HepG2 (cell line): ENCODE measurements around the gene POU4F3. TPM values are rescaled to one million over a fixed set of nuclear protein-coding genes. Genes with fewer than 3 reads are reported as not detected.

Source experiments
- ATAC-seq: fragments of 200-7000 bp; cut with Tn5 transposase; 3 replicates; pipeline ENCODE4 v1.9.1; 2020; ENCODE audit warnings: mild to moderate bottlenecking, moderate library complexity
- BruUV-seq: library from RNA; stranded (reverse); fragments of 400-500 nt; replicated peaks from 2 replicates; lab custom pipeline; 2021; lab: Mats Ljungman, UMichigan
- CTCF ChIA-PET: fragments of 300-600 bp; formaldehyde crosslinking; extraction: SDS; loops from one replicate; lab custom pipeline; 2021; ENCODE audit warnings: low total read pairs, inconsistent platforms, low intra/inter-chr PET ratio; lab: Yijun Ruan, JAX
- POLR2A ChIA-PET: fragments of 350-600 bp; sonication (Branson Sonifier 250); formaldehyde crosslinking; loops from one replicate; lab custom pipeline; 2020; ENCODE audit warnings: antibody characterized with exemption, inconsistent platforms; lab: Yijun Ruan, JAX
- DNase-seq: peaks from one replicate; pipeline ENCODE4 v3.0.0-alpha.2; 2015; ENCODE audit warnings: low spot score
- FAIRE-seq: peaks from 3 replicates; lab custom pipeline; 2011; peaks lifted over from hg19 to GRCh38; lab: Jason Lieb, UNC
- H2AFZ ChIP-seq: one replicate; pipeline ENCODE4 v1.6.1; 2011; ENCODE audit warnings: low read length, inconsistent platforms
- H3K27ac ChIP-seq: fragments of 300-600 bp; 3 replicates; pipeline ENCODE4 v1.8.0; 2011; ENCODE audit warnings: mixed run types, mild to moderate bottlenecking, mixed read lengths, low read length, inconsistent platforms; ENCODE audit not compliant: insufficient read depth; ENCODE audit errors: extremely low read length
- H3K27me3 ChIP-seq, 2 experiments: fragments of 200-600 bp in 1 of 2; 2 replicates in 1 of 2; 3 replicates in 1 of 2; pipeline versions ENCODE4 v1.6.0 to v1.8.0; 2011; ENCODE audit warnings: low read length in 2 of 2, mild to moderate bottlenecking in 2 of 2, moderate library complexity in 2 of 2, inconsistent platforms in 1 of 2; ENCODE audit not compliant: insufficient read depth in 2 of 2, control insufficient read depth in 1 of 2
- H3K36me3 ChIP-seq, 2 experiments: fragments of 200-600 bp in 1 of 2; replicated peaks in 1 of 2; 2 replicates in 1 of 2; 3 replicates in 1 of 2; pipeline versions ENCODE4 v1.5.1 to v1.8.0; 2011; ENCODE audit warnings: low read length in 2 of 2, inconsistent platforms in 1 of 2; ENCODE audit not compliant: insufficient read depth in 2 of 2, control insufficient read depth in 1 of 2
- H3K4me1 ChIP-seq: 2 replicates; pipeline ENCODE4 v1.5.1; 2012; ENCODE audit warnings: low read length, inconsistent platforms; ENCODE audit not compliant: insufficient read depth
- H3K4me2 ChIP-seq: 2 replicates; pipeline ENCODE4 v1.6.0; 2011; ENCODE audit warnings: low read depth, low read length, inconsistent platforms
- H3K4me3 ChIP-seq, 3 experiments: fragments of 200-600 bp in 1 of 3; sonication (generic), shearing (Covaris generic) in 1 of 3; replicated peaks in 1 of 3; 2 replicates each; pipeline ENCODE4 v1.5.1; 2011 to 2016; ENCODE audit warnings: low read length in 3 of 3, inconsistent platforms in 2 of 3, low read depth in 2 of 3, mild to moderate bottlenecking in 2 of 3, control low read depth in 1 of 3, mixed read lengths in 1 of 3; ENCODE audit not compliant: insufficient read depth in 1 of 3
- H3K79me2 ChIP-seq: one replicate; pipeline ENCODE4 v1.6.1; 2011; ENCODE audit warnings: low read length, inconsistent platforms; ENCODE audit not compliant: insufficient read depth
- H3K9ac ChIP-seq: 2 replicates; pipeline ENCODE4 v1.6.0; 2011; ENCODE audit warnings: mild to moderate bottlenecking, low read depth, low read length, inconsistent platforms; ENCODE audit not compliant: insufficient read depth
- H3K9me3 ChIP-seq: 2 replicates; pipeline ENCODE4 v1.5.1; 2012; ENCODE audit warnings: mild to moderate bottlenecking, low read length
- H4K20me1 ChIP-seq: 2 replicates; pipeline ENCODE4 v1.6.0; 2011; ENCODE audit warnings: inconsistent platforms, mild to moderate bottlenecking, low read length, moderate library complexity; ENCODE audit not compliant: insufficient read depth
- AKAP8 ChIP-seq: sonication (generic); formaldehyde crosslinking; IDR thresholded peaks from 2 replicates; pipeline ENCODE4 v1.5.1; 2020; ENCODE audit warnings: mild to moderate bottlenecking, missing genetic modification reagents
- HNRNPH1 ChIP-seq: fragments of 200-400 bp; formaldehyde crosslinking; optimal IDR thresholded peaks from 2 replicates; pipeline ENCODE3; 2017; ENCODE audit warnings: mild to moderate bottlenecking, low read depth, low read length
- RELA ChIP-seq: sonication (generic); formaldehyde crosslinking; IDR thresholded peaks from 2 replicates; pipeline ENCODE4 v1.4.0; 2020; ENCODE audit warnings: missing genetic modification reagents
- SMAD3 ChIP-seq: sonication (generic); formaldehyde crosslinking; IDR thresholded peaks from 2 replicates; pipeline ENCODE4 v1.4.0; 2020; ENCODE audit warnings: missing genetic modification reagents
- ZNF430 ChIP-seq: sonication (generic); formaldehyde crosslinking; IDR thresholded peaks from 2 replicates; pipeline ENCODE4 v1.9.0; 2021; ENCODE audit warnings: mild to moderate bottlenecking, missing genetic modification reagents
- ZNF652 ChIP-seq: IDR thresholded peaks from 2 replicates; pipeline ENCODE4 v1.6.1; 2016; ENCODE audit warnings: low read depth, borderline replicate concordance
- ZNF891 ChIP-seq: sonication (generic); formaldehyde crosslinking; IDR thresholded peaks from 2 replicates; pipeline ENCODE4 v1.5.0; 2020; ENCODE audit warnings: mild to moderate bottlenecking, missing genetic modification reagents
- ZSCAN9 ChIP-seq: IDR thresholded peaks from 2 replicates; pipeline ENCODE4 v1.6.1; 2016; ENCODE audit warnings: borderline replicate concordance
- WGBS: methylation state at CpG from one replicate; pipeline ENCODE4 v1.1.6; 2017; ENCODE audit warnings: low lambda C conversion rate; 5-methylcytosine and 5-hydroxymethylcytosine counted together
- in situ Hi-C: cut with HindIII; loops from 2 replicates; pipeline ENCODE4 v1.10.0; 2017; ENCODE audit warnings: low pct_unique_long_range_greater_than_20kb; ENCODE audit not compliant: extremely low pct_ligation_motif_present
- intact Hi-C: fragments of 100-400 bp; cut with micrococcal nuclease; formaldehyde crosslinking; loops from one replicate; pipeline ENCODE4 v1.10.0; 2022; ENCODE audit not compliant: unreplicated experiment
- polyA plus RNA-seq, 8 experiments: library from polyadenylated mRNA; depleted of rRNA in 3 of 8; stranded (reverse) in 7 of 8; unstranded in 1 of 8; fragments of >200 nt; fragmentation: Illumina TruSeq in 4 of 8; extraction: Trizol in 4 of 8; gene quantifications; 2 replicates each; pipeline versions ENCODE4 v1.2.1 to v1.2.3, GENCODE V29; 2011 to 2016; ENCODE audit warnings: low read depth in 4 of 8, missing spikeins in 1 of 8, mixed read lengths in 1 of 8; ENCODE audit not compliant: insufficient read depth in 1 of 8
- total RNA-seq, 5 experiments: library from RNA; depleted of rRNA; stranded (reverse); fragments of >200 nt; fragmentation: Illumina TruSeq; extraction: Trizol; gene quantifications; 2 replicates each; pipeline ENCODE4 v1.2.3, GENCODE V29; 2016; ENCODE audit warnings: low read depth in 1 of 5
- TF ChIP-seq, protein P1 (sequence below), 2 experiments: sonication (generic) in 1 of 2; formaldehyde crosslinking in 1 of 2; IDR thresholded peaks; 2 replicates each; pipeline versions ENCODE4 v1.6.1 to v1.9.0; 2014 to 2022; ENCODE audit warnings: antibody characterized with exemption in 1 of 2, borderline replicate concordance in 1 of 2, inconsistent platforms in 1 of 2, low read depth in 1 of 2, missing genetic modification reagents in 1 of 2

POU4F3 gene
- total and polyA plus RNA-seq, 2 of the 13 experiments (the other 11 are each of a cell fraction or from before 2014, with no cell fraction given): not detected

DNA sequence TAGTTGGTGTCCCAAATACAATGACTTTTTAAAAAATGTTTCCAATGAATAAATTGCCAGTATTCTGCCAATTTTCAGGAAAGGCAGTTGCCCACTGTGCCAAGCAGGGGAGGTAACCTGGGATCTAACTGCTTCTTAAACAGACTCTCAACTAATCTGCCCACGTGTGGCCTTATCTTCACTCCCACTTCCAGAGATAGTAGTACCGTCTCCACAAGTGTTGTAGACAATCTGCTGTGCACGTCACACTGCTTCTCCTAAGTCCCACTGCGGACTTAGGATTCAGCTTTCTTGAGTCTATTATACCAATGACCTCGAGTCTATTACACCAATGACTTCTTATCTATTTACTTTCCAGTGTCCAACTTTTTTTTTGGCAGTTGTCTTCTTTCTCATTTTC is 21.2 kb downstream of the POU4F3 start:
- Histone ChIP-seq H3K9me3 (no peaks in the 10 kb centered on the region), H3K9ac (no peak overlapping the region), H3K27me3 (no peaks in the 10 kb centered on the region), H3K36me3 (no peaks in the 10 kb centered on the region), H4K20me1 (no peaks in the 10 kb centered on the region), H2AFZ (no peak overlapping the region), H3K4me1 (no peaks in the 10 kb centered on the region), H3K27ac (no peak overlapping the region), H3K79me2 (no peaks in the 10 kb centered on the region), H3K4me2 (no peak overlapping the region), H3K4me3 (no peak overlapping the region)
- no peak for DNase-seq
- FAIRE-seq: no peak
- in situ Hi-C loops (no loop called here), intact Hi-C loops (no loop called here)
- CTCF ChIA-PET: no interaction called here
- no TSS peak for BruUV-seq
- POLR2A ChIA-PET: no interaction called here
- no peak for TF ChIP-seq AKAP8 (CRISPR knock-in tag)
- no peak for TF ChIP-seq HNRNPH1
- TF ChIP-seq RELA (CRISPR knock-in tag): no peak
- TF ChIP-seq, protein P1, sequence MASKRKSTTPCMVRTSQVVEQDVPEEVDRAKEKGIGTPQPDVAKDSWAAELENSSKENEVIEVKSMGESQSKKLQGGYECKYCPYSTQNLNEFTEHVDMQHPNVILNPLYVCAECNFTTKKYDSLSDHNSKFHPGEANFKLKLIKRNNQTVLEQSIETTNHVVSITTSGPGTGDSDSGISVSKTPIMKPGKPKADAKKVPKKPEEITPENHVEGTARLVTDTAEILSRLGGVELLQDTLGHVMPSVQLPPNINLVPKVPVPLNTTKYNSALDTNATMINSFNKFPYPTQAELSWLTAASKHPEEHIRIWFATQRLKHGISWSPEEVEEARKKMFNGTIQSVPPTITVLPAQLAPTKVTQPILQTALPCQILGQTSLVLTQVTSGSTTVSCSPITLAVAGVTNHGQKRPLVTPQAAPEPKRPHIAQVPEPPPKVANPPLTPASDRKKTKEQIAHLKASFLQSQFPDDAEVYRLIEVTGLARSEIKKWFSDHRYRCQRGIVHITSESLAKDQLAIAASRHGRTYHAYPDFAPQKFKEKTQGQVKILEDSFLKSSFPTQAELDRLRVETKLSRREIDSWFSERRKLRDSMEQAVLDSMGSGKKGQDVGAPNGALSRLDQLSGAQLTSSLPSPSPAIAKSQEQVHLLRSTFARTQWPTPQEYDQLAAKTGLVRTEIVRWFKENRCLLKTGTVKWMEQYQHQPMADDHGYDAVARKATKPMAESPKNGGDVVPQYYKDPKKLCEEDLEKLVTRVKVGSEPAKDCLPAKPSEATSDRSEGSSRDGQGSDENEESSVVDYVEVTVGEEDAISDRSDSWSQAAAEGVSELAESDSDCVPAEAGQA (IDR thresholded peaks at IDR 0.05; ENCODE audit: low read depth): no peak
- TF ChIP-seq, protein P1 (CRISPR knock-in tag; IDR thresholded peaks at IDR 0.05; ENCODE audit: borderline replicate concordance): no peak
- no peak for TF ChIP-seq SMAD3 (CRISPR knock-in tag)
- no peak for TF ChIP-seq ZNF430 (CRISPR knock-in tag)
- no peak for TF ChIP-seq ZSCAN9 (CRISPR knock-in tag)
- TF ChIP-seq ZNF652: no peak
- no peak for TF ChIP-seq ZNF891
- 4% methylated on average over 5 of the region's 5 CpGs for WGBS
- ATAC-seq: no peak
